Myometrial cell (primary cell): ENCODE data around the gene NECAB2. TPM values are rescaled to one million over a fixed set of nuclear protein-coding genes. Genes with fewer than 3 reads are reported as not detected.

Experiments used
- total RNA-seq: library from RNA; depleted of rRNA; stranded (reverse); fragments of >200 nt; gene quantifications from 2 replicates; pipeline ENCODE4 v1.2.3, GENCODE V29; 2015

Gene NECAB2
- total RNA-seq, result 0.86 TPM in 1 of 2 replicates, not detected in the other

DNA sequence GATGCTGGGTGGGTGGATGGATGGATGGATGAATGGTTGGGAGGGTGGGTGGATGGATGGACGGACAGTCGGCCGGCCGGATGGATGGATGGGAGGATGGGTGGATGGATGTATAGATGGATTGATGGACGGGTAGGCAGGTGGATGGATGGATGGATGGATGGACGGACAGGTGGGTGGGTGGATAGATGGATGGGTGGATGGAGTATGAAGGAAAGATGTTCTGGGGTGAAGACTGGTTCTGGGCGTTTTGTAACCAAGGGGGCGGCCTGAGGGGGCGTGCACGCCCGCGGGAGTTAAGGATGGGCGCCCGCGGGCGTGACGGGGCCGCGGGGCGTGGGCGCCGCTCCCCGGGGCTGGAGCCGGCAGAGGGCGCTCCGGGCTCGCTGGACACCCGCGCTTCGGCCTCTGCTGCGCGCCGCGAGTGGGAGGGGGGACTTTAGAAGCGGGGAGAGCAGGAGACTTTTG is at the start of gene NECAB2:
Gene NECAB2 (plus strand): TSS at position 407 of the 468 bp plus-strand sequence. CDS start 405 bp downstream, outside the sequence.

DNA sequence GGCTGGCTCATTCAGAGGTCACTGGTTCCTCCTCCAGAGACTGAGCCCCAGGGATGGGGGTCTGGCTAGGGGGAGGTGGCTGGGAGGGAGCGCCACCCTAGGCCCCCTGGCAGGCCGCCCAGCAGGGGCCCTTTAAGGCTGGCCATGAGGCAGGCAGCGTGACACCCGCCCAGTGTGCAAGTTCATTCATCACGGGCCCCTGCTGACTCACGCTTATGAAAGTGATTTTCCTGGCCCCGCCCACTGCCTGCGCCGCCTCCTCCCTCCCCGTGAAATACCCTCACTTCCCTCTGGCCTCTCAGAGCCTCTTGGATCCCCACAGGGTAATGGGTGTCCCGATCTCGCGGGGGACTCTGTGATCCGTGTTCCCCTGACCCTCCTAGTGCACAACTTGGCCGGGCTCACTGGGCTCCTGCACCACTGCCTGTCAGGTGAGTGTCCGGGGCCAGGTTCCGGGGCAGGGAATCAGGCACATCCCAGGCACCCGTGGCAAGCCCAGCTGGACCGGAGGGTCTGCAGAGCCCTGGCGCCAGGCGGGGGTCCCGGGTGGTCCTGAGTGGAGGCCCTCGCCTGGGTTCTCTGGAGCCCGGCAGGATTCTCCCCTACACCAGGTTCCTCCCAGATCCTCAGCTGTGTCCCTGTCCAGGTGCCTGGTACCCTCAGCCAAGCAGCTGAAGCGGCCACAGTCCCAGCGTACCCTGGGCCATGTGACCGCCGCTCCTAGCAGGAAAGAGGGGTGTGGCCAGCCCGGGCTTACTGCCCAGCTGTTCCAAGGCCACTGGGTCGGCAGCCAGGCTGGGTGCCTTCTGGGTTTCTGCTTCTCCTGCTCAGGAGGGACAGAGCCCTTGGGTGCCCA is 14.9 kb upstream of the NECAB2 start, which contains the start of gene OSGIN1:
Gene OSGIN1 (plus strand): TSS at position 301 of the 856 bp plus-strand sequence. CDS start 4,432 bp downstream, outside the sequence.

GRCh38 chr16:84042308-84042878 is 74.3 kb downstream of the NECAB2 start, which contains the start of gene SLC38A8:
Gene SLC38A8 (minus strand): TSS chr16:84042795. CDS start chr16:84042157, 638 bp downstream.

Other genes starting within 250 kb of the NECAB2 start
- 20.7 and 21.3 TPM in 2 replicates for gene HSBP1, start 160.3 kb upstream of the NECAB2 start, total RNA-seq
- 1.8 and 2.0 TPM in 2 replicates for gene MLYCD, start 69.1 kb upstream of the NECAB2 start, total RNA-seq
- gene OSGIN1, start 15.0 kb upstream of the NECAB2 start, total RNA-seq, result 2.3 and 3.5 TPM in 2 replicates
- not detected in 2 replicates for gene SLC38A8, start 74.6 kb downstream of the NECAB2 start, total RNA-seq
- gene MBTPS1, start 148.7 kb downstream of the NECAB2 start, total RNA-seq, result 96.6 and 101 TPM in 2 replicates
- gene HSDL1, start 176.9 kb downstream of the NECAB2 start, total RNA-seq, result 11.5 and 12.4 TPM in 2 replicates
- gene DNAAF1, start 177.1 kb downstream of the NECAB2 start, total RNA-seq, result 1.2 TPM in 1 of 2 replicates, not detected in the other
- 14.9 and 29.4 TPM in 2 replicates for gene TAF1C, start 218.8 kb downstream of the NECAB2 start, total RNA-seq
- not detected in 2 replicates for gene ADAD2, start 222.9 kb downstream of the NECAB2 start, total RNA-seq